B cell (primary cell): ENCODE results near the gene PACRG. TPM values are rescaled to one million over a fixed set of nuclear protein-coding genes. Genes with fewer than 3 reads are reported as not detected.

Experiments used
- ATAC-seq: fragments of 200-7000 bp; cut with Tn5 transposase; one replicate; pipeline ENCODE4 v1.10.0; 2021; ENCODE audit warnings: low read depth, mild to moderate bottlenecking, moderate number of reproducible peaks, moderate library complexity
- CTCF ChIA-PET: fragments of 350-600 bp; sonication (Branson Sonifier 250); formaldehyde crosslinking; loops from one replicate; lab custom pipeline; 2021; ENCODE audit warnings: antibody characterized with exemption, inconsistent platforms; lab: Charles Lee
- POLR2A ChIA-PET: fragments of 350-600 bp; sonication (Branson Sonifier 250); formaldehyde crosslinking; loops from one replicate; lab custom pipeline; 2021; ENCODE audit warnings: antibody characterized with exemption; lab: Charles Lee
- DNase-seq: peaks from one replicate; pipeline ENCODE4 v3.0.0; 2013
- H2AFZ ChIP-seq: 2 replicates; pipeline ENCODE4 v1.6.1; 2012; ENCODE audit warnings: mild to moderate bottlenecking, low read depth, low read length; ENCODE audit not compliant: insufficient read depth, poor library complexity, severe bottlenecking
- H3K27ac ChIP-seq, 2 donors: 1 replicate in 1 of 2; 2 replicates in 1 of 2; pipeline ENCODE4 v1.5.1; 2012 to 2013; ENCODE audit warnings: low read length in 2 of 2, mild to moderate bottlenecking in 2 of 2, moderate library complexity in 1 of 2
- H3K27me3 ChIP-seq, 4 experiments: fragments of 200-600 bp in 1 of 4; sonication (generic) in 1 of 4; replicated peaks in 1 of 4; 1 replicate in 2 of 4; 2 replicates in 2 of 4; pipeline versions ENCODE4 v1.6.1 to v1.7.0; 2013 to 2016; ENCODE audit warnings: low read length in 3 of 4, mild to moderate bottlenecking in 2 of 4, mixed read lengths in 1 of 4, moderate library complexity in 1 of 4; ENCODE audit not compliant: insufficient read depth in 4 of 4, control insufficient read depth in 3 of 4; ENCODE audit errors: control extremely low read depth in 1 of 4
- H3K36me3 ChIP-seq, 2 experiments: replicated peaks in 1 of 2; 1 replicate in 1 of 2; 2 replicates in 1 of 2; pipeline versions ENCODE4 v1.6.1 to v1.7.1; 2013; ENCODE audit warnings: low read length in 1 of 2; ENCODE audit not compliant: insufficient read depth in 2 of 2, control insufficient read depth in 1 of 2; ENCODE audit errors: control extremely low read depth in 1 of 2, extremely low read depth in 1 of 2
- H3K4me1 ChIP-seq, 2 donors: fragments of 200-600 bp in 1 of 2; sonication (generic) in 1 of 2; 1 replicate in 1 of 2; 2 replicates in 1 of 2; pipeline versions ENCODE4 v1.5.1 to v1.6.1; 2013 to 2017; ENCODE audit warnings: low read length in 2 of 2; ENCODE audit not compliant: control insufficient read depth in 2 of 2, insufficient read depth in 2 of 2
- H3K4me2 ChIP-seq: replicated peaks from 2 replicates; pipeline ENCODE3; 2012; ENCODE audit warnings: mild to moderate bottlenecking, low read depth, low read length; ENCODE audit not compliant: poor library complexity, severe bottlenecking
- H3K4me3 ChIP-seq, 5 experiments: fragments of 200-600 bp in 1 of 5; sonication (generic) in 1 of 5; 1 replicate in 3 of 5; 2 replicates in 2 of 5; pipeline versions ENCODE4 v1.5.1 to v1.7.0; 2011 to 2016; ENCODE audit warnings: low read length in 4 of 5, mild to moderate bottlenecking in 4 of 5, low read depth in 2 of 5, control low read depth in 1 of 5, moderate library complexity in 1 of 5; ENCODE audit not compliant: insufficient read depth in 1 of 5; ENCODE audit errors: control extremely low read depth in 1 of 5, extremely low read depth in 1 of 5
- H3K79me2 ChIP-seq: fragments of 200-600 bp; sonication (generic); one replicate; pipeline ENCODE4 v1.6.0; 2016; ENCODE audit warnings: low read length; ENCODE audit not compliant: control insufficient read depth, insufficient read depth
- H3K9ac ChIP-seq: fragments of 200-600 bp; sonication (generic); 2 replicates; pipeline ENCODE4 v1.6.1; 2017; ENCODE audit warnings: mild to moderate bottlenecking, low read length, moderate library complexity
- H3K9me3 ChIP-seq, 3 donors: one replicate each; pipeline versions ENCODE4 v1.6.1 to v1.7.1; 2013; ENCODE audit warnings: low read length in 2 of 3; ENCODE audit not compliant: control insufficient read depth in 2 of 3, insufficient read depth in 1 of 3; ENCODE audit errors: control extremely low read depth in 1 of 3
- H4K20me1 ChIP-seq: 2 replicates; pipeline ENCODE4 v1.6.0; 2012; ENCODE audit warnings: mild to moderate bottlenecking, low read length; ENCODE audit not compliant: insufficient read depth, control insufficient read depth, poor library complexity, severe bottlenecking
- H3K27ac Mint-ChIP-seq: one replicate; pipeline ENCODE4 v1.8.0; 2021; ENCODE audit warnings: mixed read lengths
- H3K27me3 Mint-ChIP-seq: one replicate; pipeline ENCODE4 v1.8.0; 2021; ENCODE audit warnings: mixed read lengths
- H3K4me1 Mint-ChIP-seq: one replicate; pipeline ENCODE4 v1.8.0; 2021; ENCODE audit warnings: mixed read lengths
- H3K4me3 Mint-ChIP-seq: one replicate; pipeline ENCODE4 v1.8.0; 2021; ENCODE audit warnings: mixed read lengths
- H3K9me3 Mint-ChIP-seq: one replicate; pipeline ENCODE4 v1.8.0; 2022; ENCODE audit warnings: mixed read lengths; ENCODE audit not compliant: insufficient read depth
- EZH2 ChIP-seq: IDR thresholded peaks from 2 replicates; pipeline ENCODE4 v1.6.1; 2012; ENCODE audit warnings: borderline replicate concordance, low read depth, mild to moderate bottlenecking, moderate library complexity, low read length; ENCODE audit not compliant: insufficient read depth, poor library complexity, severe bottlenecking
- WGBS: methylation state at CpG from one replicate; pipeline ENCODE4 v1.1.5; 2013; ENCODE audit warnings: missing lambda C conversion rate; ENCODE audit not compliant: insufficient coverage; 5-methylcytosine and 5-hydroxymethylcytosine counted together
- intact Hi-C: fragments of 100-400 bp; cut with micrococcal nuclease; formaldehyde crosslinking; loops from one replicate; pipeline ENCODE4 v1.10.0; 2022
- polyA plus RNA-seq: library from polyadenylated mRNA; depleted of rRNA; stranded (reverse); fragments of >200 nt; gene quantifications from 2 replicates; pipeline ENCODE4 v1.2.3, GENCODE V29; 2012
- total RNA-seq, 2 donors: library from RNA; stranded (reverse); fragments of 120-200 nt in 1 of 2; gene quantifications; 1 replicate in 1 of 2; 2 replicates in 1 of 2; pipeline versions ENCODE4 v1.2.3 to v1.2.4, GENCODE V29; 2013 to 2022
- TF ChIP-seq, protein P1 (sequence below): fragments of 200-600 bp; IDR thresholded peaks from one replicate; pipeline ENCODE4 v1.8.0; 2022; ENCODE audit warnings: antibody characterized with exemption, mild to moderate bottlenecking

PACRG gene
- total and polyA plus RNA-seq, 2 donors (not counting 1 experiment from before 2014, with no cell fraction given), result not detected

DNA sequence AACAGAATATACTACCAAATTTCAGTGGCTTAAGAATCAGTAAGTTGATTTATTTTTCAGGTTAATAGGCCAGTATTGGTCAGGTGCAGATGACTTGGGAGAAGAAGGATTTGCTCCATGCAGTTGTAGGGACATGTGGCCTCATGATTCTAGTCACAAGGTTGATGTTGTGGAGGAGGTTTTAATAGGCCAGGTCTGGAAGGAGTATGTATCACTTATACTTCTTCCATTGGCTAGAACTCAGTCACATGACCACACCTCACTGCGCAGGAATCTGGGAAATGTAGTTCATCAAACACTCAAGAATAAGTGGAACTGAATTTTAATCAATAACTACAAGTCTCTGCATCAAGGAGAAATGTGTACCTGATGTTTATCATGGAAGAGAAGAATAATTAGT lies 405.2 kb downstream of the PACRG start:
- H3K4me1 Mint-ChIP-seq, result no peaks in the 10 kb centered on the region
- no peak overlapping the region for H3K4me3 Mint-ChIP-seq
- H3K4me2 ChIP-seq, result no peak overlapping the region
- DNase-seq, result no peak
- intact Hi-C loops, result no loop called here
- H2AFZ ChIP-seq, result no peak overlapping the region
- POLR2A ChIA-PET, result no interaction called here
- H4K20me1 ChIP-seq, result no peaks in the 10 kb centered on the region
- no peak overlapping the region for H3K4me3 ChIP-seq
- no peak for ATAC-seq
- TF ChIP-seq EZH2, result no peak
- TF ChIP-seq, protein P1, sequence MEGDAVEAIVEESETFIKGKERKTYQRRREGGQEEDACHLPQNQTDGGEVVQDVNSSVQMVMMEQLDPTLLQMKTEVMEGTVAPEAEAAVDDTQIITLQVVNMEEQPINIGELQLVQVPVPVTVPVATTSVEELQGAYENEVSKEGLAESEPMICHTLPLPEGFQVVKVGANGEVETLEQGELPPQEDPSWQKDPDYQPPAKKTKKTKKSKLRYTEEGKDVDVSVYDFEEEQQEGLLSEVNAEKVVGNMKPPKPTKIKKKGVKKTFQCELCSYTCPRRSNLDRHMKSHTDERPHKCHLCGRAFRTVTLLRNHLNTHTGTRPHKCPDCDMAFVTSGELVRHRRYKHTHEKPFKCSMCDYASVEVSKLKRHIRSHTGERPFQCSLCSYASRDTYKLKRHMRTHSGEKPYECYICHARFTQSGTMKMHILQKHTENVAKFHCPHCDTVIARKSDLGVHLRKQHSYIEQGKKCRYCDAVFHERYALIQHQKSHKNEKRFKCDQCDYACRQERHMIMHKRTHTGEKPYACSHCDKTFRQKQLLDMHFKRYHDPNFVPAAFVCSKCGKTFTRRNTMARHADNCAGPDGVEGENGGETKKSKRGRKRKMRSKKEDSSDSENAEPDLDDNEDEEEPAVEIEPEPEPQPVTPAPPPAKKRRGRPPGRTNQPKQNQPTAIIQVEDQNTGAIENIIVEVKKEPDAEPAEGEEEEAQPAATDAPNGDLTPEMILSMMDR, result no peak
- no CpG with 5 or more reads among the region's 1 CpG for WGBS
- H3K9me3 Mint-ChIP-seq, result peaks cover 3% of the 10 kb centered on the region
- CTCF ChIA-PET, result no interaction called here
- H3K36me3 ChIP-seq, result no peaks in the 10 kb centered on the region
- no peaks in the 10 kb centered on the region for H3K27me3 Mint-ChIP-seq
- no peak overlapping the region for H3K27ac Mint-ChIP-seq
- H3K27me3 ChIP-seq, result no peaks in the 10 kb centered on the region
- no peaks in the 10 kb centered on the region for H3K79me2 ChIP-seq
- H3K9me3 ChIP-seq, result peaks cover 0 to 9% (median 0%) of the 10 kb centered on the region in 3 donors
- H3K4me1 ChIP-seq, result no peaks in the 10 kb centered on the region
- no peak overlapping the region for H3K9ac ChIP-seq
- H3K27ac ChIP-seq, result no peak overlapping the region

DNA sequence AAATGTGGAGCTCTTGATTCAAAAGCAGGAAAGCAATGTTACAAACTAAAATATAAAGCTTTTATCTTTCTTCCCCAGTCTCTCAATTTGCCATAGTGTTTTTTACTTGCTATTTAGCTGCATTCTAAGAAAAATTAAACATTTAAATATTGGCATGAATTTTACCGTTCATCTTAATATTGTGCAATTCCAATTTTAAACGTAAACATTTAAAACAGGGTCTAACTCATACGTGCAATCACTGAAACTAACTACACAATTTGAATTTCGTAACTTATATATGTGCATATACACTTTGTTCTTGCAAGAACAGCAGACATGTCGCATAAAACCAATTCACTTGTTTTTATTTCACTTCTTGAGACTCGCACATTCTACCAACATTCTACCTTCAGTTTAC lies 405.9 kb downstream of the PACRG start:
- DNase-seq (no peak), ATAC-seq (no peak)
- Histone ChIP-seq H3K27me3 (no peaks in the 10 kb centered on the region), H4K20me1 (no peaks in the 10 kb centered on the region), H2AFZ (no peak overlapping the region), H3K4me1 (no peaks in the 10 kb centered on the region), H3K79me2 (no peaks in the 10 kb centered on the region), H3K27ac (no peak overlapping the region), H3K4me3 (no peak overlapping the region), H3K36me3 (no peaks in the 10 kb centered on the region), H3K9me3 (peaks cover 0 to 9% (median 0%) of the 10 kb centered on the region in 3 donors), H3K9ac (no peak overlapping the region), H3K4me2 (no peak overlapping the region)
- Mint-ChIP-seq H3K9me3 (peaks cover 3% of the 10 kb centered on the region), H3K27ac (no peak overlapping the region), H3K4me1 (no peaks in the 10 kb centered on the region), H3K27me3 (peaks cover under 1% of the 10 kb centered on the region), H3K4me3 (no peak overlapping the region)
- no CpG with 5 or more reads among the region's 6 CpGs for WGBS
- TF ChIP-seq, protein P1, result no peak
- TF ChIP-seq EZH2, result no peak
- intact Hi-C loops, result no loop called here
- ChIA-PET CTCF (no interaction called here), POLR2A (no interaction called here)
